ENCODE measurements around the gene RIN2.

- TF ChIP-seq CTCF (IDR thresholded peaks at IDR 0.05; ENCODE audit: insufficient read depth, low read depth, low read length) (no peak), EZH2 (IDR thresholded peaks at IDR 0.05; ENCODE audit: insufficient read depth, low read length) (no peak)
These were observed 35.7 kb downstream of the RIN2 start for GRCh38 chr20:19793716-19794115.

All from astrocyte (in vitro differentiated cells and primary cell).